ENCODE measurements around the gene CRIP2. TPM values are rescaled to one million over a fixed set of nuclear protein-coding genes. Genes with fewer than 3 reads are reported as not detected.
A peak's percentile ranks its signal among the peaks of the same experiment; 100 is the strongest.

Gene CRIP2
- total and polyA plus RNA-seq, 9 of the 15 experiments (the other 6 are each of a cell fraction or from before 2014, with no cell fraction given), result 0.18 to 2.0 (median 0.69) TPM; not detected in 1

DNA sequence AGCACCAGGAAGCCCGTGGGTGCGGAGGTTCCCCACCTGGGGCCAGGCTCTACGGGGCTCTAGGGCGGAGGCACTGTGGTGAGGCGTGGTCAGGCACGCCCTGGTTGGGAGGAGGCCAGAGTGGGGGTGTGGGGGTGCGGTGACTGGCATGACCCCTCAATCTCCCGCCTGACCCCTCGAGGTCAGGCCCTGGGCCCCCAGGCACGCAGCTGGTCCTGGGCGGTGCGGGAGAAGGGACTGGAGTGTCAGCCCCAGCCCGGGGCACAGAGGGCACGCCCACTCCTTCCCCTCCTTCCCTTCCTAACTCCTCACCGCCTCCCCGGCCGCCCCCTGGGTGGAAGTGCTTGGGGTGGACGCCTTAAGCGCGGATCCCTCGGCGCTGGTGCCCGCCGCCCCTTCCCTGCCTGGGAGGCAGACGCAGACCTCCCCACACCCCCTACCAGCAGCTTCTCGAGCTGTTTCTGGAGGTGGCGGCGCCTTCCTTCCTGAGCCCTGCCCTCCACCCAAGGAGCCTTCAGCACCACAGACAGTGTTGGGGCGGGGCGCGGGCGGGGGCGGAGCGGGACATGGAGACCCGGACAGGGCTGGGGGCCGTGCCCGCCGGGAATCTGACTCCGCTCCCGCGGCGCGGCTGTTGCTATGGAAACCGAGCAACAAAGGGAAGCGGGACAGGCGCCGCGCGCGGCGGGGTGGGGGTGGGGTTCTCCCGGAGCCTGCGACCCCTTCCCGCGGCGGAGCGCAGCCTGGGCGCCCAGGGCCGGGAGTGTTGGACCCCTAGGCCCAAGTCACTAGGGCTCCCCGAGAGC is 741 bp upstream of the CRIP2 start (continued):
- TF ChIP-seq ZBTB7A (IDR thresholded peaks at IDR 0.05; ENCODE audit: borderline replicate concordance, control insufficient read depth, low read depth, low read length) (peak; percentile 30; the same call in 1 of the 2 replicates), RFX1 (IDR thresholded peaks at IDR 0.05) (peak; percentile 90), MAFG (tag; conservative IDR thresholded peaks at IDR 0.05) (no peak), TAF7 (tag; IDR thresholded peaks at IDR 0.05) (no peak), ZNF766 (CRISPR knock-in tag; conservative IDR thresholded peaks at IDR 0.05) (no peak), CREB3 (tag; conservative IDR thresholded peaks at IDR 0.05; ENCODE audit: low read depth) (no peak), RBM14 (IDR thresholded peaks at IDR 0.05; ENCODE audit: borderline replicate concordance, insufficient read depth, low read depth, low read length) (no peak), REST (IDR thresholded peaks at IDR 0.05; ENCODE audit: borderline replicate concordance) (peak; percentile 80), REST (CRISPR knock-in tag; IDR thresholded peaks at IDR 0.05; ENCODE audit: low read depth) (no peak; the same call in 1 of the 2 replicates), ZBED1 (IDR thresholded peaks at IDR 0.05) (no peak), YBX1 (IDR thresholded peaks at IDR 0.05) (no peak), LEF1 (IDR thresholded peaks at IDR 0.05) (no peak), HMGXB4 (CRISPR knock-in tag; IDR thresholded peaks at IDR 0.05) (no peak), ZC3H4 (CRISPR knock-in tag; IDR thresholded peaks at IDR 0.05; ENCODE audit: borderline replicate concordance) (no peak), SLC30A9 (CRISPR knock-in tag; IDR thresholded peaks at IDR 0.05) (no peak), NBN (IDR thresholded peaks at IDR 0.05; ENCODE audit: low read depth) (no peak), KLF13 (tag; IDR thresholded peaks at IDR 0.05; ENCODE audit: borderline replicate concordance, low read depth) (peak; percentile 68; the same call in 1 of the 2 replicates)
